Head of caudate nucleus (tissue), 42 donors: ENCODE measurements around the gene ROBO1.
"Not testable (repeated sequence)": the region's sequence is repeated elsewhere in the genome, so short reads cannot be mapped to it uniquely, and the experiment has no call there.

Source experiments
- DNase-seq, 42 donors: peaks; one replicate each; pipeline versions ENCODE4 v3.0.0 to v3.0.0-alpha.2; 2020 to 2021; ENCODE audit warnings: mixed read lengths in 7 of 42
- intact Hi-C: fragments of 100-400 bp; cut with DNase I; formaldehyde crosslinking; loops from one replicate; pipeline ENCODE4 v1.15.0; 2022

Gene ROBO1

GRCh38 chr3:79568938-79569337 lies 198.9 kb downstream of the ROBO1 start:
- intact Hi-C loops: no loop called here

GRCh38 chr3:79564192-79564591 lies 203.6 kb downstream of the ROBO1 start:
- intact Hi-C loops: no loop called here
- DNase-seq: no peak

More at GRCh38 chr3:79568938-79569337, 198.9 kb downstream of the ROBO1 start:
- no peak for DNase-seq

GRCh38 chr3:79560698-79561097 lies 207.1 kb downstream of the ROBO1 start:
- intact Hi-C loops: no loop called here
- DNase-seq: no peak

GRCh38 chr3:79558943-79559342 lies 208.9 kb downstream of the ROBO1 start:
- intact Hi-C loops: no loop called here
- DNase-seq: no peak

GRCh38 chr3:79555655-79556054 lies 212.1 kb downstream of the ROBO1 start:
- intact Hi-C loops: no loop called here
- DNase-seq: no peak

GRCh38 chr3:79551997-79552396 lies 215.8 kb downstream of the ROBO1 start:
- intact Hi-C loops: no loop called here
- DNase-seq: no peak

GRCh38 chr3:79551321-79551892 lies 216.4 kb downstream of the ROBO1 start:
- intact Hi-C loops: no loop called here
- no peak for DNase-seq

GRCh38 chr3:79543218-79543982 lies 224.4 kb downstream of the ROBO1 start:
- intact Hi-C loops: no loop called here
- no peak for DNase-seq

- intact Hi-C loops: no loop called here
These were observed 233.1 kb downstream of the ROBO1 start for GRCh38 chr3:79534727-79535126.

GRCh38 chr3:79531566-79532295 lies 236.1 kb downstream of the ROBO1 start:
- no peak for DNase-seq
- intact Hi-C loops: no loop called here

More at GRCh38 chr3:79534727-79535126, 233.1 kb downstream of the ROBO1 start:
- no peak for DNase-seq

- peak in 11 of 42 donors; percentile 12 to 56 (median 25) for DNase-seq
- intact Hi-C loops: no loop called here
These were observed 246.5 kb downstream of the ROBO1 start for GRCh38 chr3:79521221-79521848.

GRCh38 chr3:79517766-79518413 lies 249.9 kb downstream of the ROBO1 start:
- intact Hi-C loops: no loop called here
- DNase-seq: peak in 23 of 42 donors; percentile 9 to 63 (median 28)

- intact Hi-C loops: no loop called here
- no peak for DNase-seq
These were observed 251.0 kb downstream of the ROBO1 start for GRCh38 chr3:79516795-79517194.

- peak in 24 of 42 donors; percentile 14 to 68 (median 32) for DNase-seq
- intact Hi-C loops: no loop called here
These were observed 252.7 kb downstream of the ROBO1 start for GRCh38 chr3:79515072-79515471.

GRCh38 chr3:79514069-79514468 lies 253.7 kb downstream of the ROBO1 start:
- DNase-seq: no peak
- intact Hi-C loops: no loop called here

GRCh38 chr3:79506751-79507150 lies 261.0 kb downstream of the ROBO1 start:
- DNase-seq: no peak
- intact Hi-C loops: no loop called here

- intact Hi-C loops, DNase-seq: not testable (repeated sequence)
These were observed 265.5 kb downstream of the ROBO1 start for GRCh38 chr3:79502216-79502681.

GRCh38 chr3:79497447-79498111 lies 270.2 kb downstream of the ROBO1 start:
- DNase-seq: no peak
- intact Hi-C loops: no loop called here
